NCI-H1694 treated with DMSO at 0.1 percent for 48 hours (cell line): ENCODE data around the gene ENTPD6.

ENCODE experiments used
- DNase-seq: peaks from one replicate; lab custom pipeline; 2025; lab: John Stamatoyannopoulos, UW

The ENTPD6 gene

DNA sequence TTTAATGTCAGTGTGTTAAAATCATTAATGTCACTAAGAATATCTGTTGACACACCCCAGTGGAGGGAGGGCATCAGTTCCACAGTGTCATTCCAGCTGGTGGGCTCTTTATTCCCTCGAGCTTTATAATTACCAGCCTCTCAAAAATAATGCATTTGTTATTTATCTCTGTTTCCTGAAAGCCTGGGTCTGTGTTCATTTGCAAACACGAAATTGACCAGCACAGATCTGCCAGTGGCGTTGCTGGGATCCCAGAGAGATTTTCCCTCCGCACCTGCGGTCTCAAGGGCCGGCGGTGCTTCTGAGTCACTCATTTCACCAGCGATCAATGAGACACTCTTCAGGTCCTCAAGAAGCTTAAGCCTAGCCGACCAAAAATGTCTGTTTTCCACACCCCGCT, 46.7 kb downstream of the ENTPD6 start:
- no peak for DNase-seq

DNA sequence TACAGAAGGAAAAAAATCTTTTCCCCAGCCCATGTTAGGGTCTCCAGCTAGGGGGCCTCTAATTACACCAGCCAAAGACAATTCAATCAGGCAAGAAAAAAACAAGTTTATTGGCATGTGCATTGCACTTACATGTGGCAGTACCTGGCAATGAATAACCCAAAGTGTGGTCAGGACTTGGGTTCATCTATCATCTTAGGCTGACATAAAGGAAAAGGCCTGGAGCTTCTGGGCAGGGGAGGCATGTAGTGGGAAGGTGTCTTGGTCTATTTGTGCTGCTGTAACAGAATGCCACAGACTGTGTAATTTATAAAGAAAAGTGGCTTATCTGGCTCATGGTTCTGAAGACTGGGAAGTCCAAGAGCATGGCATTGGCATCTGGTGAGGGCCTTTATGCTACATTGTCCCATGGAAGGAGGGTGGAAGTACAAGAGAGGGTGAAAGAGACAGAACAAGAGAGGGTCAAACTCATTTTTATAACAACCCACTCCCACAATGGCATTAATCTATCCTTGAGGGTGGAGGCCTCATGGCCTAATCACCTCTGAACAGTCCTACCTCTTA, 48.0 kb downstream of the ENTPD6 start:
- no peak for DNase-seq

DNA sequence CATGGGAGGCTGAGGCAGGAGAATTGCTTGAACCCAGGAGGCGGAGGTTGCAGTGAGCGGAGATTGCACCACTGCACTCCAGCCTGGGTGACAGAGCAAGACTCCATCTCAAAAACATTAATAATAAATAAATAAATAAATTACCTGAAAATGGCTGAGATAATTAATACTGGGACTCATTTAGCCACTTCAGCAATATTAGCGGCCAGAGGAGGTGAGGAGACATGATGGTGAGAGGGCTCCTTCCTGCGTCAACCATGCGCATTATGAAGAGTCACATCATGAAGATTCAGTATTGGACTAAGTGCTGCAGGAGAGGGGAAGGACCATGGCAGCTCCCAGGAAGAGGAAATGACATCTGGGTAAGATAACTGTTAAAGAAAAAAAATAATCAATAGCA, 49.5 kb downstream of the ENTPD6 start:
- DNase-seq = no peak

DNA sequence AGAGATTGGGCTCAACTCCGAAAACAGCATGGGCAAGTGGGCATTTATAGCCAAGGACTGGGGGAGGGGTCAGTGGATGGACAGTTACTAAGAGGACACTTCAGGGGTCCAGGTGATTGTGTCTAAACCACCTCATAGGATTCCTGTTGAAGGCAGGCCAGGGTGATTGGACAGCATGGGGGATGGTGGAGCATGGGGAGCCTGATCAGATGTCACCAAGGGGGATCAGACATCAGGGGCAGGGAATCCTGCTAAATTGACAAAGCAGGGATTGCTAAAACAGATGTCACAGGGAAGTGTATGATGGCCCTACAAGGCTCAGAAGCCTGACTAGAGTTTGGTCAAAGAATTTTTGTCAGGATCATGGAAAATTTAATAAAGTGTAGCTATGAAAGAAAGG, 49.9 kb downstream of the ENTPD6 start:
- DNase-seq = no peak

DNA sequence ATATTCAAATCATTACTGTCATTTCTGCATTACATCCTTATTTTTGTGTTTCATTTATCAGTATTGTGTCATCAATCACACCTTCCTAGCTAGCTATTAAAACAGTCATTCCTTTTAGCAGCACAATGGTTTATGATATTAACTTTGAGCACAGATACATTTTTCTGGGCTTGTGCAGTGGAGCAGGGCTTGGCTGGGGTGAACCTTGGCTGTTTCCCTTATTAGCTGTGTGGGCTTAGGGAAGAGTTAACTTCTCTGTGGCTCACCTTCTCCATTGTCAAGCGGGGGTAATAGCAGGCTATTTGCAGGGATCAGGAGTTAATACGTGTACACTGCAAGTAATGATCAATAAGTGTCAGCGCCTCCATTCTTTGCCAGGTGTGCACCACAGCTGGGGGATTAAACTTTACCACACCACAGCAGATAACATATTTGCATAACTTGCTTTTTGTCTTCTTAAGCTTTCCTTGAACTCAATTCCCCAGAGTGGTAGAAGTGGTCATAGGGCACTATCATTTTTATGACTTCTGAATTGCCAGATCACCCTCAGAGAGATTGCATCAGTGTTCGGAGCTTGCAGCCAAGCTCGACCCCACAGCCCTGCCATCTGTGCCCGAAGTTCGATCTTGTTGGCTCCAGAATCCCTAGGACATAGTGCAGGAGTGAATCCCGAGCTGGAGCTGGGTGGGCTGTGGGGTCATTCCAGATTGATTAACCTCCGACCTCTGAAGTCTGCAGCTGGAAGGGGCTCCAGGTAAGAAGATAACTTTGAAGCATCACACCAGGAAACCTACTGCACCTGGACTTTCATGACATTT, 50.9 kb downstream of the ENTPD6 start:
- DNase-seq = no peak

DNA sequence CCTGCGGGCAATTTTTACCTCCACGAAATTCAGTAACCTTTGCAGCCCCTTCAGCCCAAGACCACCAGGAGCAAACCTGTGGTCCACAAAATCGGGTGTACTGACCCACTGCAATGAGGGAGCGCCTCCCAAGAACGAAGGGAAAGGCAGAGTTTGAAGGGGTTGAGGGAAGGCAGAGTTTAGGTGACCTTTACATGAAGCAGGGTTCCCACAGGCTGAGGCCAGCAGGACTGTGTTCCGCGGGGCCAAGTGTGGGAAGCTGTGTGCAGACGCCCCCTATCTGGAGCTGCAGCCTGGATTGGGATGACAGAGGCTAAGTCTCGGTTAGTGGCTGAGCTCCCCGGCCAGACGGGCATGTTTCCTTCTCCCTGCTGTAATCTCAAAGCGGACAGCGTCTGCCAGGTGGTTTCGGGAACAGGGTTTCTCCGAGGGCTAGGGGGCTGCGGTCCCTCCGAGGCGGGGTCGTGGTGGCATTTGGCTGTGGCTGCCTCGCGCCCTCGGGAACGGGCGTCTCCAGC, 51.5 kb downstream of the ENTPD6 start:
- peak; percentile 41 for DNase-seq

DNA sequence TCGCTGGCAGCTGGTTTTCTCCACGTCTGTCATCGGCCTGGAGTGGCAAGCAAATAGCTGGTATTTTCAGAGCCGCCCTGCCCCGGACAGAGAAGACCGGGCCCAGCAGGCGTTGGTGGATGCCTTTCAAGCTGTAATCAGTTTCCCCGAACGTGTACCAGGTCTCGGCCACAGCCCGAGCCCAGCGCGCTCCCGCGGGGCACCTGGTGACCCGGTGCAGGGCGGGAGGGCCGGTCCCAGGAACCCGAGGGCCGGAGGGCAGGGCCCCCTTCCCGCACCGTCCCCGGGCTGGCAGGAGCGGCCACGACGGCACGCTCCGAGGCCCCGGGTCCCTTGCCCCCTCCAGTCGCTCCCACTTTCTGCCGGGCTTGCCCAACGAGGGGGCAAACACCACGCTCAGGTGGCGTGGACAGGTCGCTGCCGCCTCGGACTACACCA, 52.0 kb downstream of the ENTPD6 start:
- DNase-seq = peak; percentile 41

DNA sequence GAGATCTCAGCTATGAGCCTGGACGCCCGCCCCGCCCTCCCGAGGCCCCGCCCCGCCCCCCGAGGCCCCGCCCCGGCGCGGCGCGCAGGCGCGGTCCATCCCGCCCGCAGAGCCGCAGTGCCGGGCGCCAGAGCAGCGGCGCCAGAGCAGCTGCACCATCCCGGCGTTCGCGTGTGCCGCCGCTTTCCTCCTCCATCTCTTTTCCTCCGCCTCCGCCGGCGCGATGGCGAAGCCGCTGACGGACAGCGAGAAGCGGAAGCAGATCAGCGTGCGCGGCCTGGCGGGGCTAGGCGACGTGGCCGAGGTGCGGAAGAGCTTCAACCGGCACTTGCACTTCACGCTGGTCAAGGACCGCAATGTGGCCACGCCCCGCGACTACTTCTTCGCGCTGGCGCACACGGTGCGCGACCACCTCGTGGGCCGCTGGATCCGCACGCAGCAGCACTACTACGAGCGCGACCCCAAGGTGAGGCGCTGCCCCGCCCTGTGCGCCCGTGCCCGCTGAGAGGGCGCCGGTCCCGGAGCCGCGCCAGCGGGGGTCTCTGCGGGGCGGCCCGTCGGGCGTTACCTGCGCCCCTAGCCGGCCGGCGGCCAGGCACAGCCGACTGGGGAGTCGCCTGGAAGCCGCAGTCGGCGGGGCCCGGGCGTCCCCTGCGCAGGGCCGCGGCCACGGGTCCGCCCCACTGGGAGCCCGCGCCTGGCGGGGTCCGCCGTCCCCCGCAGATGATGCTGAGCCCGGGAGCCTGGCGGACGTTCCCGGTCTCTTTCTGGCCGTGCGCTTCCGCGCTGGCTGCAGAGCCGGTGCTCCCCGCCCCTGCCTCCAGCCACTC, 52.7 kb downstream of the ENTPD6 start, which contains the start of gene PYGB:
Gene PYGB (plus strand): TSS at position 130 of the 830 bp plus-strand sequence. CDS start 94 bp downstream, at position 224.
- peak; percentile 18 for DNase-seq

DNA sequence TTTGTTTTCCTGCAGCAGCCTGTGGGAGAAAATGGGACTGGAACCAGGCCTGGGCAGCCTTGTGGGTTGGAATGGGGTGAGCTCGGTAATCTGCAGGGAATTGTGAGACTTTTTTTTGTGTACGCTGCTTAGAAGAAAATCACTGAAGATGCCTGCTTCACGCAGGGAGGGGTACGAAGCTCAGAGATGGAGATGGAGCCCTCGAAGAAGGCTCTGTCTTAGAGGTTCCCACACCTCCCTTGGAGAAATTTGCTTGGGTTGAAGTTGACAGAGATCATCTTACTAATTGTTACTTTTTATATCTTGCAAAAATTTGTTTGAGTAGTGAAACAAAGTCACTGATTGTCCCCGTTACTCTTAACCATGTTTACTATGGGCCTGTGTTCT, 53.3 kb downstream of the ENTPD6 start:
- DNase-seq = no peak

DNA sequence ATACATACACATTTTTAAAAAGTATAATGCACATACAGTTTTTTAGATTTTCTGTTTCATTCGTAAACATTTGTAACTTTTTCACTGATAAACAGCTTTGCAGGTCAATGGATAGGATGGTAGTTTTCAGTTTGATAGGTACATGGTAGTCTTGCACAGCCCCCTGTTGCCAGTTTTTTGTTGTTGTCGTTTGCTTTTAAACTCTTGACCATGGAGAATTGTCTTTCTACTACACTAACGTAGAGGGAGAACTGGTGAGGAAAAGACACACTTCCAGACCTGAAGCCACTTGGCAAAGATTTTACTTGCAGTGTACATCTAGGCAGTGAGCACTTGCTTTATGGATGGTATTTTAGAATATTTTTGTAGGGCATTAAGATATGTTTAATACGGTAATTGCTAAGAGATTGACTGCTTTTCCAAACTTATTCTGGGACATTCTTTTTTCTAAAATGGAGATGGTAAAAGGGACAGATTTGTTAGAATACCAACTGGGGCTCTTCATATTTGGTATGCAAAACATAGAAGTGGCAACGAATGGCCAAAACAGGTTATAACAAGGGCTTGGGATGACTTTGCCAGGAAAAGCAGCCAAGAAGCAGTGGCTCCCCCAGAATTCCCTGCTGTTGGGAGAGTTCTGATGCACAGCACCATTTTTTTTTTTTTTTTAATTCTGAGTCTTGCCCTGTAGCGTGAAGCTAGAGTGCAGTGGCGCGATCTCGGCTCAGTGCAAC, 53.9 kb downstream of the ENTPD6 start:
- DNase-seq = no peak

DNA sequence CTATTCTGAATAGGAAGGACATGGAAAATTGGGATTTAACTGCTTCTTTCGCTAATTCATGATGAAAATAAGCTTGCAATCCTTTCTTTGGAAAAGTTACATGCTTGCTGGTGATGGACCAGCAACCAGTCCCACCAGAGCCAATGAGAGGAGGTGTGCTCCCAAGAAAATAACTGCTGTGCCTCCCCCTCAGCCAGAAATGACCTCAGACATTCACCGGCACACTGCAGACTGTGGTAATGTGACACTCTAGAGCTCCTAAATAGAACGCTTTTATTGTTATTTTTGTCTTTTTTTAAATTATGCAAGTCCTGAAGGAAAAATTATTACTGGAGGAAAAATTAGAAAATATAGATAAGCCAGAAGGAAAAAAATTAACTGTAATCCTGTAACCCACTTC, 55.0 kb downstream of the ENTPD6 start:
- no peak for DNase-seq

DNA sequence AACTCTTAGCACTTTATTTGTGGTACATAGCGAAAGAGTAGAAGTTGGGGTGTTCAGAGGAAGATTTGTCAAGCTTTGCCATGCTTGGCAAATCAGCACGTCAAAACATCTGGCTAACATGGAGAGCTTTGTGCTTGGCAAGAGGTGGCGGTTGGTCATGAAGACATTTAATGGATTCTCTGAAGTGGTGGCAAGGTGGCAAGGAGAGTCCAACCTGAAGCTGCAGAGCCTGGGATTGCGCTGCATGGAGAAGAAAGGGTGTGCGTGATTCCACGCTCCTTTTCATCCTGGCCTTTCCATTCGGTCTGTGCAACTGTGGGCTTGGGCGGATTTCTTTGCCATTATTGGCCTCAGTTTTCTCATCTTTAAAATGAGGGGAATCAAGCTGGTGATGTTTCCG, 55.5 kb downstream of the ENTPD6 start:
- DNase-seq = no peak

DNA sequence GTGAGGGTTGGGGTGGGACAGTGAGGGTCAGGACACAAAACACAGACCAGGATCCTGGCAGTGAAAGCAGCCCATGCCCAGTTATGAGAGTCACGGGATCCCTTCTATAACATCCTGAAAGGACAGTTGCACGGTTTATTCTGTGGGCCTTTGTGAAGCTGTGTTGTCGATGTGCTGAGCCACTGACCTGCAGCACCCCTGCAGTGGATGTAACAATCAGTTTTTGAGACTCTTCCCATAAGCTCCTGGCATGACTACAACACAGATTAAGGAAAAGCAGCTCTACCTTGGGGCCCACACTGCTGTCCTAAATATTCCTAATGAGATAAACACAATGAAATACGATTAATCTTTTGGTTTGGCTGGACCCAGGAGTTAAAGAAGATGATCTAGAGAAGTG, 56.0 kb downstream of the ENTPD6 start:
- DNase-seq = no peak

DNA sequence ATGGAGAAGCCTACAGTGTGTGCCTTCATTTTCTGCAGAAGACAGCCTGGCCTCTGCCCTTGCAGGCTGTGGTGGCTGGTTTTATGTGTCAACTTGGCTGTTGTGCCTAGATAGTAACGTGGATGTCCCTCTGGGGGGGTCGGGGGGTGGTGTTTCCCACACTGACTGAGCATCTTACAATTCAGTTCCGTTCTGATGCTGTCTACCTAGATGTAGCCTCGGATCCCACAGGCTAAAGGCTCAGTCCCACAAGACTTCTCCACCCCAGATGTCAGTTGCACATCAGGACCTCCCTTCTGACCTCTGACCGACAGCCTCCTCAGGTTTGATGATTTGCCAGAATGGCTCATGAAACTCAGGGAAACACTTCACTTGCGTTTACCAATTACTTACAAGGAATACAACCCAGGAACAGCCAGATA, 56.7 kb downstream of the ENTPD6 start:
- DNase-seq = no peak

DNA sequence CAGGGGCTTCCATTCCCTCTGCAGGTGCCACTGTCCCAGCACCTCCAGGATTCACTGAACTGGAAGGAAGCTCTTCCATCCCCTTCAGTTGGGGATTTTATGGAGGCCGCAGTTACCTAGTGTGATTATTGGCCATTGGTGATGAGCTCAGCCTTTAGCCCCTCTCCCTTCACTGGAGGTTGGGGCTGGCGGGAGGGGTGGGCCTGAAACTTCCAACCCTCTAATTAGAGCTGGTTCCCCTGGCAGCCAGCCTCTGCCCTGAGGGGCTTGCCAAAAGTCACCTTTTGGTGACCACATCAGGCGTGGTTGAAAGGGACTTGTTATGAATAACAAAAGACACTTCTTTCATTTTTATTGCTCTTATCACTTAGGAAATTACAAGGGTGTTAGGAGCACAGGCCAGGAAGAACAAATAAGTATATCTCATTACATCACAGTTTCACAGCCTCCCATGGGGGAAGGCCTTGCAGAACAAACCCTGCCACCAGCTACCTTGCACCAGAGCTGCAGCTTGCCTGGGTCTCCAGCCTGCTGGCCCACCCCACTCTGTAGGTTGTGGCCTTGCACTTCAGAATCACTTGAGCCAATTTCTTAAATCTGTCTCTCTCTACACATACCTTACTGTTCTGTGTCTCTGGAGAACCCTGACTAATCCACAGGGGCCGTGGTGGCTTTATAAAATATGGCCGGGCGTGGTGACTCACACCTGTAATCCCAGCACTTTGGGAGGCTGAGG, 57.3 kb downstream of the ENTPD6 start:
- DNase-seq = no peak

DNA sequence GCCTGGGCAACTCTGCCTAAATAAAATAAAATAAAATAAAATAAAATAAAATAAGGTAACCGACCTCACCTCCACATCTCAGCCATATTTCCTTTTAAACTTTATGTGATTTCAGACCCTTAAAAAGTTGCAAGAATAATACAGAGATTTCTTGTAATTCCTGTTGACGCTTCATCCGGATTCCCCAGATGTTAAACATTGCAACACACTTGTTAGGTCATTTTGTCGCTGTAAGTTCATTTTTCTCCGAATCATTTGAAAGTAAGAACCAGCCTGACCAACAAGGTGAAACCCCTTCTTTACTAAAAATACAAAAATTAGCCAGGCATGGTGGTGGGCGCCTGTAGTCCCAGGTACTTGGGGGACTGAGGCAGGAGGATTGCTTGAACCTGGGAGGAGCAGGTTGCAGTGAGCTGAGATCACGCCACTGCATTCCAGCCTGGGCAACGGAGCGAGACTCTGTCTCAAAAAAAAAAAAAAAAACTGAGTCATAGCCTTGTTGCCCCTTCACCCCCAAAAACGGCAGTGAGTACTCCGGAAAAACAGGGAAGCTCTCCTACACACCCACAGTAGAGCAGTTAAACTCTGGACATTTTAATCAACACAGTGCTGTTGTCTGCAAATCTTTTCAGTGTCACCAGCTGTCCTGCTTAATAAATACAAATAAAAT, 58.2 kb downstream of the ENTPD6 start:
- no peak for DNase-seq

DNA sequence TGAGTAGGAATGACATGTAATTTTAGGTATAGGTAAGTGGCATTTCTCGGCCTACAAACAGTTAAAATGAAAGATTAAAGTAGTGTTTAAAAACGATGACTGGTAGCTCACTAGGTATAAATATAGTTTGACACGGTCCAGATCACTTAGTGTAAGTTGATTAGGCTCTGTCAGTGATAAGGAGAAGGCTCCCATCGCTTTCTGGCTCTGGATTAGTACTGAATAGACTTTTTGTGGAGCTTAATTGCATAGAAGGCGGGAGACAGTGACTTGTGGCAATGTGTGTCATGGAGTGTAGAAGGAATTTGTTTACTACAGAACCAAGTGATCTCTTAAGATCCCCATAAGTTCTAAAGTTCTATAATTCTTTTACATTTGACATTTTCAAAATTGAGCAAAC, 59.1 kb downstream of the ENTPD6 start:
- no peak for DNase-seq

DNA sequence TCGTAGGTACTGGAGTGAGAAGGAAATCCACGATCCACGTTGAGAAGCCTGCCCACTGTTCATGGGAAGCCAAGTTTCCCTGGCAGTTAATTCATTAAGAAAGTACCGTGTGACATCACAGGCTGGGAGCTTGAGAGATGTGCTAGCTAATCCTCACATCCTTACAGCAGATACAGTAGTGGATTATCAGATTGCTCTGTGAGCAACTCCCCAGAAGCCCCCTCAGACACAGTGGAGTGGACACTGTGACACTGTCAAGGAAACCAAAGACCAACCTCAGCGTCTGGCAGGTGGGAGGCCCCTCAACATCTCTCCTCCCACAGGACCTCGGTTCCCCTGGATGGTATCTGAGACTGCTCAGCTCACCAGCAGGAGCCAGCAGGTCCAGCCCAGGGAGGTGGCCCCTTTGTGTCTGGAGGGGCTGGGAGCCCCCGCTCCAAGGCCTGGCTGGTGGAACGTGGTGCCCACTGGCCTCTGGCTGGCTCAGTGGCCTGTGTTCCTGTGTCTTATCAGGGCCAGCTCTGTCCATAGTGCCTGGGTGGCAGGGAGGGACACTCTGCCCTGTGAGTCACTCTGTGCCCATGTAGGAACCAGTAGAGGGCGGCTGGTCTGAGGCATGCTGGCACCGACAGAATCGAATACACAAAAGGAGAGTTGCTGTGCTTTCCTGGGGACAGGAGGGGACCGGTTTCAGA, 59.6 kb downstream of the ENTPD6 start:
- no peak for DNase-seq

DNA sequence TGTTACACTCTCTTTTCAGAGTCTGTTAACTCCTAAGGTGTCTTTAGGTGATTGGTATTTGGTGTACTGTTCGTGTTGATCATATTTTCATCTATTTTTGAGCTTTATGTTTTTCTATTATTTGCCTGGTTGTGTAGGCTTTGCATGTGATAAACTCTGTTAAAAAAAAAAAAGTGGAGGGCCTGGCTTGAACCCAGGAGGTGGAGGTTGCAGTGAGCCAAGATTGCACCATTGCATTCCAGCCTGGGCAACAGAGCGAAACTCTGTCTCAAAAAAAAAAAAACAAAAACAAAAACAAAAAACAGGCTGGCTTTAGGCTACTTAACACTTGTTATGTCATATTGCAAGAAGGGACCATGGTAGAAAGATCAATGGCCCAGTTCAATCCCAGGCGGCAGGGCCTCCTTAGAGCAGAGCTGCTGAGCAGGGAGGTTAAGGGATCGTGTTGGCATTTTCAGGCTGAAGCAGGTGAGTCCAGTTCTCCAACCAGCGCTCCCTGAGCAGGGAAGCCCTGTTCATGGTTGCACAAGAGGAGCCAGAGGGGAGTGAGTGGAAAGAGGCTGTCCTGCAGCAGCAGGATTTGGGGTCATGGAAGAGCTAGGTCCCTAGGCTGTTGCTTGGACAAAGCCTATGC, 60.8 kb downstream of the ENTPD6 start:
- no peak for DNase-seq

DNA sequence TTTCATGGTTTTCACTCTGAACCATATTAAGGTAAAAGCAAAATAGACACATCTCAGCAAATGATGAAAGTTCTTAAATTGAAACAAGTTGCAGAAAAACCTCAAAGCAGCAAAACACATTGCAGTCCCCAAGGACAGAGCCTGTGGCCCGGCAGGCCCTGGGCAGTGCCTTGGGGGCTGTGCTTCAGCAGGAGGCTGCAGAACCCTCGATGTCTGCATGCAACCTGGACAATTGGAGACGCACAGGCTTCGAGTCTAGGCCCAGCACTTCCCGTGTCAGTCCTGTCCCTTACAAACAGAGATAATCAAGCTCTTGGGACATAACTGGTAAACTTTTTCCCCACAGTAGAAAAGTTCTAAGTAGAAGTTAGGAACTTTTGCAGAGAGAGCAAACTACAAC, 61.6 kb downstream of the ENTPD6 start:
- DNase-seq = no peak
